IMR-90 (cell line): ENCODE data around the gene PAFAH1B1. TPM values are rescaled to one million over a fixed set of nuclear protein-coding genes. Genes with fewer than 3 reads are reported as not detected.

Experiments used
- ATAC-seq: fragments of 200-7000 bp; cut with Tn5 transposase; 2 replicates; pipeline ENCODE4 v1.9.1; 2020; ENCODE audit warnings: low read depth, mild to moderate bottlenecking, moderate library complexity
- BruUV-seq: library from RNA; stranded (reverse); fragments of 400-500 nt; replicated peaks from 2 replicates; lab custom pipeline; 2021; lab: Mats Ljungman, UMichigan
- CTCF ChIA-PET: fragments of 300-600 bp; formaldehyde crosslinking; extraction: SDS; loops from one replicate; lab custom pipeline; 2021; ENCODE audit warnings: antibody characterized with exemption; lab: Yijun Ruan, JAX
- POLR2A ChIA-PET: fragments of 300-600 bp; sonication (Branson Sonifier 250); formaldehyde crosslinking; loops from one replicate; lab custom pipeline; 2022; ENCODE audit warnings: antibody characterized with exemption; ENCODE audit not compliant: unreplicated experiment; lab: Charles Lee
- DNase-seq: peaks from one replicate; pipeline ENCODE4 v3.0.0; 2013
- H2AFZ ChIP-seq: replicated peaks from 2 replicates; pipeline ENCODE3; 2013; ENCODE audit warnings: low read length, mild to moderate bottlenecking; ENCODE audit not compliant: poor library complexity
- H2AK5ac ChIP-seq: 2 replicates; pipeline ENCODE4 v1.6.1; 2013; ENCODE audit warnings: low read depth, low read length, inconsistent platforms
- H2AK9ac ChIP-seq: replicated peaks from 2 replicates; pipeline ENCODE3; 2013; ENCODE audit warnings: mild to moderate bottlenecking, low read depth, low read length, moderate library complexity; ENCODE audit not compliant: poor library complexity
- H2BK120ac ChIP-seq: 2 replicates; pipeline ENCODE4 v1.6.1; 2013; ENCODE audit warnings: low read depth, low read length, inconsistent platforms
- H2BK15ac ChIP-seq: 3 replicates; pipeline ENCODE4 v1.6.1; 2013; ENCODE audit warnings: low read depth, low read length, inconsistent platforms
- H2BK20ac ChIP-seq: 2 replicates; pipeline ENCODE4 v1.6.1; 2013; ENCODE audit warnings: low read depth, mild to moderate bottlenecking, inconsistent platforms, low read length, moderate library complexity
- H2BK5ac ChIP-seq: 2 replicates; pipeline ENCODE4 v1.6.1; 2013; ENCODE audit warnings: mild to moderate bottlenecking, low read depth, low read length, inconsistent platforms; ENCODE audit not compliant: poor library complexity, severe bottlenecking
- H3K14ac ChIP-seq: replicated peaks from 2 replicates; pipeline ENCODE4 v1.6.1; 2013; ENCODE audit warnings: low read depth, low read length, inconsistent platforms
- H3K18ac ChIP-seq: 2 replicates; pipeline ENCODE4 v1.6.1; 2013; ENCODE audit warnings: low read depth, low read length, control low read depth
- H3K23ac ChIP-seq: 2 replicates; pipeline ENCODE4 v1.6.1; 2013; ENCODE audit warnings: low read depth, low read length, inconsistent platforms
- H3K27ac ChIP-seq: 2 replicates; pipeline ENCODE4 v1.5.1; 2013; ENCODE audit warnings: mild to moderate bottlenecking, control low read depth, low read length; ENCODE audit not compliant: insufficient read depth
- H3K27me3 ChIP-seq: 2 replicates; pipeline ENCODE4 v1.6.1; 2013; ENCODE audit warnings: low read length; ENCODE audit not compliant: control insufficient read depth, insufficient read depth
- H3K36me3 ChIP-seq: 2 replicates; pipeline ENCODE4 v1.6.1; 2013; ENCODE audit warnings: low read length, mixed read lengths; ENCODE audit not compliant: control insufficient read depth, insufficient read depth
- H3K4ac ChIP-seq: 2 replicates; pipeline ENCODE4 v1.6.1; 2013; ENCODE audit warnings: low read depth, low read length, inconsistent platforms
- H3K4me1 ChIP-seq: 2 replicates; pipeline ENCODE4 v1.6.1; 2013; ENCODE audit warnings: low read length, mixed read lengths; ENCODE audit not compliant: control insufficient read depth, insufficient read depth
- H3K4me2 ChIP-seq: 2 replicates; pipeline ENCODE4 v1.6.1; 2013; ENCODE audit warnings: low read depth, mild to moderate bottlenecking, control low read depth, low read length, moderate library complexity
- H3K4me3 ChIP-seq: 2 replicates; pipeline ENCODE4 v1.5.1; 2013; ENCODE audit warnings: low read depth, mild to moderate bottlenecking, control low read depth, low read length, moderate library complexity; ENCODE audit not compliant: insufficient read depth
- H3K56ac ChIP-seq: 2 replicates; pipeline ENCODE4 v1.6.1; 2013; ENCODE audit warnings: low read length, inconsistent platforms; ENCODE audit not compliant: insufficient read depth; ENCODE audit errors: extremely low read depth
- H3K79me1 ChIP-seq, 2 experiments: 2 replicates each; pipeline ENCODE4 v1.6.1; 2013; ENCODE audit warnings: low read length in 2 of 2, inconsistent platforms in 1 of 2, low read depth in 1 of 2
- H3K9ac ChIP-seq: 2 replicates; pipeline ENCODE4 v1.6.1; 2013; ENCODE audit warnings: low read depth, low read length, control low read depth
- H3K9me1 ChIP-seq: 2 replicates; pipeline ENCODE4 v1.6.1; 2013; ENCODE audit warnings: low read length, inconsistent platforms; ENCODE audit not compliant: insufficient read depth
- H3K9me3 ChIP-seq: 2 replicates; pipeline ENCODE4 v1.6.1; 2013; ENCODE audit warnings: low read length; ENCODE audit not compliant: control insufficient read depth, insufficient read depth
- H4K20me1 ChIP-seq: 2 replicates; pipeline ENCODE4 v1.6.1; 2013; ENCODE audit warnings: low read length, inconsistent platforms; ENCODE audit not compliant: insufficient read depth
- H4K5ac ChIP-seq: 2 replicates; pipeline ENCODE4 v1.6.1; 2013; ENCODE audit warnings: mild to moderate bottlenecking, low read depth, low read length, control low read depth
- H4K8ac ChIP-seq, 2 experiments: 2 replicates each; pipeline ENCODE4 v1.6.1; 2013; ENCODE audit warnings: low read depth in 2 of 2, low read length in 2 of 2, control low read depth in 1 of 2, inconsistent platforms in 1 of 2
- H4K91ac ChIP-seq: 2 replicates; pipeline ENCODE4 v1.6.1; 2013; ENCODE audit warnings: low read depth, low read length, inconsistent platforms; ENCODE audit not compliant: insufficient read depth
- BHLHE40 ChIP-seq: fragments of 150-350 bp; IDR thresholded peaks from 2 replicates; pipeline ENCODE4 v1.6.1; 2016; ENCODE audit warnings: mild to moderate bottlenecking, low read depth, low read length
- CEBPB ChIP-seq: IDR thresholded peaks from 2 replicates; pipeline ENCODE4 v1.6.1; 2012; ENCODE audit warnings: low read depth, low read length, improper control_type of control experiment
- CHD1 ChIP-seq: IDR thresholded peaks from 2 replicates; pipeline ENCODE4 v1.6.1; 2012; ENCODE audit warnings: low read depth, low read length, improper control_type of control experiment
- ELK1 ChIP-seq: fragments of 150-350 bp; IDR thresholded peaks from 2 replicates; pipeline ENCODE4 v1.6.1; 2016; ENCODE audit warnings: low read depth, mild to moderate bottlenecking, low read length, moderate library complexity, borderline replicate concordance
- FOS ChIP-seq: fragments of 150-350 bp; IDR thresholded peaks from 2 replicates; pipeline ENCODE4 v1.6.1; 2016; ENCODE audit warnings: low read depth, low read length
- MAFK ChIP-seq: IDR thresholded peaks from 2 replicates; pipeline ENCODE4 v1.6.1; 2012; ENCODE audit warnings: low read depth, low read length, improper control_type of control experiment
- MAZ ChIP-seq: IDR thresholded peaks from 2 replicates; pipeline ENCODE4 v1.6.1; 2012; ENCODE audit warnings: low read depth, mild to moderate bottlenecking, low read length, improper control_type of control experiment, moderate library complexity, borderline replicate concordance
- MXI1 ChIP-seq: IDR thresholded peaks from 2 replicates; pipeline ENCODE4 v1.6.1; 2012; ENCODE audit warnings: low read depth, mild to moderate bottlenecking, low read length, moderate library complexity, borderline replicate concordance
- NFE2L2 ChIP-seq: fragments of 150-350 bp; IDR thresholded peaks from 2 replicates; pipeline ENCODE4 v1.6.1; 2016; ENCODE audit warnings: low read depth, mild to moderate bottlenecking, low read length
- POLR2A ChIP-seq: IDR thresholded peaks from 2 replicates; pipeline ENCODE4 v1.6.1; 2012; ENCODE audit warnings: mild to moderate bottlenecking, low read depth, low read length
- RAD21 ChIP-seq: IDR thresholded peaks from 2 replicates; pipeline ENCODE4 v1.6.1; 2012; ENCODE audit warnings: low read length, improper control_type of control experiment
- RCOR1 ChIP-seq: IDR thresholded peaks from 2 replicates; pipeline ENCODE4 v1.6.1; 2012; ENCODE audit warnings: mild to moderate bottlenecking, low read length, improper control_type of control experiment; ENCODE audit not compliant: insufficient replicate concordance
- RFX5 ChIP-seq: IDR thresholded peaks from 2 replicates; pipeline ENCODE4 v1.8.0; 2012; ENCODE audit warnings: low read depth, mild to moderate bottlenecking, low read length, moderate library complexity
- SMC3 ChIP-seq: fragments of 150-350 bp; IDR thresholded peaks from 2 replicates; pipeline ENCODE4 v1.6.1; 2016; ENCODE audit warnings: low read depth, mild to moderate bottlenecking, antibody characterized with exemption, low read length, moderate library complexity
- USF2 ChIP-seq: fragments of 150-350 bp; IDR thresholded peaks from 2 replicates; pipeline ENCODE4 v1.6.1; 2017; ENCODE audit warnings: mild to moderate bottlenecking, antibody characterized with exemption, low read length, low read depth
- WGBS, 2 experiments: methylation state at CpG; one replicate each; pipeline versions ENCODE4 v1.1.5 to v1.1.7; 2013; ENCODE audit warnings: missing lambda C conversion rate in 2 of 2; ENCODE audit not compliant: insufficient read length in 1 of 2; ENCODE audit errors: extremely low coverage in 2 of 2; 5-methylcytosine and 5-hydroxymethylcytosine counted together
- dilution Hi-C: fragments of 300-500 bp; cut with HindIII; formaldehyde crosslinking; loops from one replicate; pipeline ENCODE4 v1.14.3; 2018; ENCODE audit warnings: low sequenced_read_pairs; ENCODE audit not compliant: unreplicated experiment
- in situ Hi-C: fragments of 300-500 bp; cut with MboI; formaldehyde crosslinking; loops from 3 replicates; pipeline ENCODE4 v1.14.3; 2019; ENCODE audit warnings: low sequenced_read_pairs, inconsistent platforms, mixed read lengths
- intact Hi-C: fragments of 100-400 bp; cut with micrococcal nuclease; formaldehyde crosslinking; loops from 2 replicates; pipeline ENCODE4 v1.10.0; 2022
- polyA plus RNA-seq, 3 experiments: library from polyadenylated mRNA; depleted of rRNA; stranded (reverse); fragments of >200 nt; gene quantifications; 2 replicates each; pipeline ENCODE4 v1.2.3, GENCODE V29; 2012; ENCODE audit warnings: low replicate concordance in 1 of 3
- total RNA-seq: library from RNA; depleted of rRNA; stranded (reverse); fragments of >200 nt; gene quantifications from 2 replicates; pipeline ENCODE4 v1.2.3, GENCODE V29; 2012
- TF ChIP-seq, protein P1 (sequence below): conservative IDR thresholded peaks from 2 replicates; pipeline ENCODE4 v1.5.1; 2012; ENCODE audit warnings: mild to moderate bottlenecking, low read depth, low read length, improper control_type of control experiment

Gene PAFAH1B1
- total and polyA plus RNA-seq, 2 of the 4 experiments (the other 2 are of a cell fraction): 64.5 to 127 TPM

DNA sequence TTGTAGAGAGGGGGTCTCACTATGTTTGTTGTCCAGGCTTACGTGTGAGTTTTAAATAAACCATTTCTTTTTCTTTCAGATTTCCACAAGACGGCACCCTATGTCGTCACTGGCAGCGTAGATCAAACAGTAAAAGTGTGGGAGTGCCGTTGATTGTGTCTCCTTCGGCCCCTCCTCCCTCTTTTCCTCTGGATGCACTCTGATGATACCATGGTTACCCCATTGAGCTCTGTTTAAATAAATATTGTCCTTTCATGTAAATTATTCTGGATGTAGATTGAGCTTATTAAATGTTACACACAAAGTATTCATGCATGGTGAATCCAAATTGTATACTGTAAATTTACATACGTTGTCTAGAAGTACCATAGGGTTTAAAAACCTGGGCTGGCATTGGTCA lies 88.2 kb downstream of the PAFAH1B1 start:
- DNase-seq (no peak), ATAC-seq (no peak)
- WGBS, 2 experiments: no CpG with 5 or more reads among the region's 7 CpGs
- Histone ChIP-seq H2AK9ac (no peak overlapping the region), H4K8ac (no peak overlapping the region), H3K18ac (no peak overlapping the region), H3K79me1 (peaks cover 20 to 65% of the 10 kb centered on the region in 2 experiments; a peak in 3 of 4 replicates), H3K4me2 (no peak overlapping the region), H3K56ac (no peak overlapping the region), H2AK5ac (no peak overlapping the region), H2BK20ac (no peak overlapping the region), H2BK15ac (no peak overlapping the region), H2BK5ac (no peak overlapping the region), H3K4ac (no peak overlapping the region), H3K9me1 (peaks cover 12% of the 10 kb centered on the region), H3K14ac (no peak overlapping the region), H3K36me3 (peaks cover 31% of the 10 kb centered on the region), H4K91ac (no peak overlapping the region), H3K27ac (no peak overlapping the region), H4K5ac (no peak overlapping the region), H2AFZ (no peak overlapping the region), H2BK120ac (no peak overlapping the region), H3K9me3 (no peaks in the 10 kb centered on the region), H4K20me1 (peaks cover 50% of the 10 kb centered on the region), H3K4me3 (no peak overlapping the region), H3K27me3 (no peaks in the 10 kb centered on the region), H3K9ac (no peak overlapping the region), H3K23ac (no peak overlapping the region), H3K4me1 (peaks cover 3% of the 10 kb centered on the region)
- in situ Hi-C loops: no loop called here
- no TSS peak for BruUV-seq
- dilution Hi-C loops: no loop called here
- intact Hi-C loops: loop anchor here (5.0 kb wide), 1 partner anchor 259 kb away; no protein-coding TSS in a partner anchor
- POLR2A ChIA-PET: no interaction called here
- CTCF ChIA-PET: no interaction called here
- TF ChIP-seq MAZ (no peak), CEBPB (no peak), NFE2L2 (no peak), RCOR1 (no peak), RAD21 (no peak), ELK1 (no peak), RFX5 (no peak), FOS (no peak), POLR2A (no peak), MAFK (no peak), MXI1 (no peak), SMC3 (no peak), USF2 (no peak), BHLHE40 (no peak), CHD1 (no peak)
- TF ChIP-seq, protein P1, sequence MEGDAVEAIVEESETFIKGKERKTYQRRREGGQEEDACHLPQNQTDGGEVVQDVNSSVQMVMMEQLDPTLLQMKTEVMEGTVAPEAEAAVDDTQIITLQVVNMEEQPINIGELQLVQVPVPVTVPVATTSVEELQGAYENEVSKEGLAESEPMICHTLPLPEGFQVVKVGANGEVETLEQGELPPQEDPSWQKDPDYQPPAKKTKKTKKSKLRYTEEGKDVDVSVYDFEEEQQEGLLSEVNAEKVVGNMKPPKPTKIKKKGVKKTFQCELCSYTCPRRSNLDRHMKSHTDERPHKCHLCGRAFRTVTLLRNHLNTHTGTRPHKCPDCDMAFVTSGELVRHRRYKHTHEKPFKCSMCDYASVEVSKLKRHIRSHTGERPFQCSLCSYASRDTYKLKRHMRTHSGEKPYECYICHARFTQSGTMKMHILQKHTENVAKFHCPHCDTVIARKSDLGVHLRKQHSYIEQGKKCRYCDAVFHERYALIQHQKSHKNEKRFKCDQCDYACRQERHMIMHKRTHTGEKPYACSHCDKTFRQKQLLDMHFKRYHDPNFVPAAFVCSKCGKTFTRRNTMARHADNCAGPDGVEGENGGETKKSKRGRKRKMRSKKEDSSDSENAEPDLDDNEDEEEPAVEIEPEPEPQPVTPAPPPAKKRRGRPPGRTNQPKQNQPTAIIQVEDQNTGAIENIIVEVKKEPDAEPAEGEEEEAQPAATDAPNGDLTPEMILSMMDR: no peak
